Ovary (tissue), 3 donors: ENCODE results near the gene MSL1.

Experiments
- CTCF ChIP-seq, 3 donors: fragments of 450-650 bp in 2 of 3; fragments of 200-600 bp in 1 of 3; IDR thresholded peaks; one replicate each; pipeline versions ENCODE4 v1.5.1 to v1.8.0; 2016 to 2022; ENCODE audit warnings: antibody characterized with exemption in 3 of 3, mild to moderate bottlenecking in 1 of 3
- EP300 ChIP-seq: sonication (generic); formaldehyde crosslinking; IDR thresholded peaks from one replicate; pipeline ENCODE4 v1.6.1; 2017; ENCODE audit warnings: antibody characterized with exemption
- POLR2A ChIP-seq: fragments of 450-650 bp; IDR thresholded peaks from one replicate; pipeline ENCODE4 v1.6.1; 2017; ENCODE audit warnings: antibody characterized with exemption, mild to moderate bottlenecking, moderate library complexity
- donor health status: DM: no; HTN: no; CAD: no.

- TF ChIP-seq CTCF (IDR thresholded peaks at IDR 0.05) (no peak), EP300 (no peak), POLR2A (no peak)
Observed at GRCh38 chr17:40178021-40178601, 56.3 kb downstream of the MSL1 start.
